ENCODE measurements around the gene SH2B3. TPM values are rescaled to one million over a fixed set of nuclear protein-coding genes. Genes with fewer than 3 reads are reported as not detected.

The SH2B3 gene
- total and polyA plus RNA-seq, 2 donors (not counting 1 experiment from before 2014, with no cell fraction given) = 21.9 to 69.4 TPM

DNA sequence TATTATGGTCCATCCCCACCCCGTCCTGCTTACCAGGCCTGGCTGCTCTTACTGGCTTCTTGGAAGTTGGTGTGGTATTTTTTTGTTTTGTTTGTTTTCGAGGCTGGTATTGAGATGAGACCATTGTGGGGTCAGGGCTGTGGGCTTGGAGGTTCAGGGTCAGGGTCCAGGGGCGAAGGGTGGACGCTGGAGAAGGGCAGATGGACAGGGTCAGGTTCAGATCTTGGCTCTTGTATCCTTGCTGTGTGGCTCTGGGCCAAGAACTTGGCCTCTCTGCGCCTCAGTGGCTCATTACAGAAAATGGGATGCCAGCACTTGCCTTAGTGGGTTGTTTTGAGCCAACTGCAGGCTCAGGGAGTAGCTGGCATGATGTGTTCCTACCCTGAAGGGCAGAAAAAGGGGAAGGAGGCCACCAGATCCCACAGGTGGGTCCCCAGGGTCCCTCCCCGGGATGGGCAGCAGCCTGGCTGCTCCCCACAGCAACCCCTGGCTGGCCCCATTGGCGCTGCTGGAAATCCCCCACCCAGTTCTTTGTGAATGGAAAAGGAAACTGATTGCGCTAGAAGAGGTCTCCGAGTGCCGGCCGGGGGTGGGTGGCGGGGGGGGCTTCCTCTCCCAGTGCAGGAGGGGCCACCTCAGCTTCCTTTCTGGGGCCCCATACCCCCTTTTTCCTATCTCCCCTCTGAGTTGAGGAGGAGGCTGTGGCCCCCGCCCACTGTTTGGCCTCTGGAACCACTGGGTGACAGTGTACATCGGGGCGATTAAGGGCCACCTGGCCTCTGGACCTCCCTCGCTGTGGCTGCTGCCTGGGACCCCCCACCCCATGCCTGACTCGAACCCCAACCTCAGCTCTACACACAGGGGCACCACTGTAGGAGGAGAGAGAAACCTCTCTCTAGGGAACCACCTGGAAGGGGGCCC lies 25.0 kb downstream of the SH2B3 start:
- Histone ChIP-seq H3K4me1 (ENCODE audit: control insufficient read depth in 2 of 2, insufficient read depth in 2 of 2, low read length in 2 of 2) (peaks cover 82 to 98% of the 10 kb centered on the region in 2 donors), H3K9me3 (ENCODE audit: control extremely low read depth in 1 of 3, control insufficient read depth in 2 of 3, insufficient read depth in 1 of 3, low read length in 2 of 3) (no peaks in the 10 kb centered on the region), H3K9ac (ENCODE audit: low read length) (peak overlapping the region; percentile 53), H4K20me1 (ENCODE audit: control insufficient read depth, insufficient read depth, low read length, poor library complexity, severe bottlenecking) (peaks cover 4% of the 10 kb centered on the region), H2AFZ (ENCODE audit: insufficient read depth, low read depth, low read length, poor library complexity, severe bottlenecking) (no peak overlapping the region), H3K4me2 (replicated peaks; ENCODE audit: low read depth, low read length, poor library complexity, severe bottlenecking) (peak overlapping the region; percentile 81), H3K36me3 (replicated peaks in 1 of 2; ENCODE audit: control extremely low read depth in 1 of 2, control insufficient read depth in 1 of 2, extremely low read depth in 1 of 2, insufficient read depth in 2 of 2, low read length in 1 of 2) (no peaks in the 10 kb centered on the region), H3K27me3 (replicated peaks in 1 of 4; ENCODE audit: control extremely low read depth in 1 of 4, control insufficient read depth in 3 of 4, insufficient read depth in 4 of 4, low read length in 3 of 4) (no peaks in the 10 kb centered on the region), H3K27ac (ENCODE audit: low read length in 2 of 2) (peak overlapping the region; percentile 78 to 84), H3K79me2 (ENCODE audit: control insufficient read depth, insufficient read depth, low read length) (peaks cover 74% of the 10 kb centered on the region), H3K4me3 (ENCODE audit: control extremely low read depth in 1 of 5, extremely low read depth in 1 of 5, insufficient read depth in 1 of 5, low read depth in 2 of 5, low read length in 4 of 5) (peak overlapping the region in 4 of 5 experiments; percentile 14 to 50 (median 34))
- peak overlapping the region; percentile 95 for H3K27ac Mint-ChIP-seq
- ChIA-PET POLR2A (interaction anchor here (1.4 to 2.3 kb wide), 3 partner anchors 16 to 27 kb away, joined by 4 to 13 read pairs (median 4); no protein-coding TSS in a partner anchor), CTCF (interaction anchor here (1.0 to 42.0 kb wide), 4 partner anchors 13 to 28 kb away, joined by 5 to 1472 read pairs (median 16); partner anchors contain the start of gene SH2B3)
- intact Hi-C loops (cut with micrococcal nuclease) = loop anchor here (1.0 to 10.0 kb wide), 3 partner anchors 15 to 1774 kb away; no protein-coding TSS in a partner anchor
- peaks cover 88% of the 10 kb centered on the region for H3K4me1 Mint-ChIP-seq
- ATAC-seq (ENCODE audit: low read depth) (peak; percentile 22), DNase-seq (peak; percentile 87)
- H3K27me3 Mint-ChIP-seq = no peaks in the 10 kb centered on the region
- H3K4me3 Mint-ChIP-seq = peak overlapping the region; percentile 87
- 9% methylated on average over 9 of the region's 17 CpGs for WGBS (ENCODE audit: insufficient coverage)
- TF ChIP-seq, protein P1, sequence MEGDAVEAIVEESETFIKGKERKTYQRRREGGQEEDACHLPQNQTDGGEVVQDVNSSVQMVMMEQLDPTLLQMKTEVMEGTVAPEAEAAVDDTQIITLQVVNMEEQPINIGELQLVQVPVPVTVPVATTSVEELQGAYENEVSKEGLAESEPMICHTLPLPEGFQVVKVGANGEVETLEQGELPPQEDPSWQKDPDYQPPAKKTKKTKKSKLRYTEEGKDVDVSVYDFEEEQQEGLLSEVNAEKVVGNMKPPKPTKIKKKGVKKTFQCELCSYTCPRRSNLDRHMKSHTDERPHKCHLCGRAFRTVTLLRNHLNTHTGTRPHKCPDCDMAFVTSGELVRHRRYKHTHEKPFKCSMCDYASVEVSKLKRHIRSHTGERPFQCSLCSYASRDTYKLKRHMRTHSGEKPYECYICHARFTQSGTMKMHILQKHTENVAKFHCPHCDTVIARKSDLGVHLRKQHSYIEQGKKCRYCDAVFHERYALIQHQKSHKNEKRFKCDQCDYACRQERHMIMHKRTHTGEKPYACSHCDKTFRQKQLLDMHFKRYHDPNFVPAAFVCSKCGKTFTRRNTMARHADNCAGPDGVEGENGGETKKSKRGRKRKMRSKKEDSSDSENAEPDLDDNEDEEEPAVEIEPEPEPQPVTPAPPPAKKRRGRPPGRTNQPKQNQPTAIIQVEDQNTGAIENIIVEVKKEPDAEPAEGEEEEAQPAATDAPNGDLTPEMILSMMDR (IDR thresholded peaks at IDR 0.05) = no peak
- TF ChIP-seq EZH2 (IDR thresholded peaks at IDR 0.05; ENCODE audit: borderline replicate concordance, insufficient read depth, low read depth, low read length, poor library complexity, severe bottlenecking) = no peak
- no peaks in the 10 kb centered on the region for H3K9me3 Mint-ChIP-seq (ENCODE audit: insufficient read depth)
